Neural crest cell (in vitro differentiated cells): Measurements from ENCODE around the gene DTNB. TPM values are rescaled to one million over a fixed set of nuclear protein-coding genes. Genes with fewer than 3 reads are reported as not detected.
A peak's percentile ranks its signal among the peaks of the same experiment; 100 is the strongest.
"Not testable (repeated sequence)": the region's sequence is repeated elsewhere in the genome, so short reads cannot be mapped to it uniquely, and the experiment has no call there.

Source experiments
- DNase-seq: peaks from one replicate; pipeline ENCODE4 v3.0.0; 2021; ENCODE audit warnings: low read depth, mixed read lengths, low spot score
- H3K27ac Mint-ChIP-seq: one replicate; pipeline ENCODE4 v1.8.0; 2021; ENCODE audit warnings: mild to moderate bottlenecking, mixed read lengths; ENCODE audit not compliant: unreplicated experiment
- H3K27me3 Mint-ChIP-seq: 2 replicates; pipeline ENCODE4 v1.8.0; 2021; ENCODE audit warnings: low read depth, mild to moderate bottlenecking, mixed read lengths
- H3K36me3 Mint-ChIP-seq: 2 replicates; pipeline ENCODE4 v1.8.0; 2021; ENCODE audit warnings: low read depth, mild to moderate bottlenecking, mixed read lengths
- H3K4me1 Mint-ChIP-seq: 2 replicates; pipeline ENCODE4 v1.8.0; 2021; ENCODE audit warnings: mixed read lengths
- H3K4me3 Mint-ChIP-seq: one replicate; pipeline ENCODE4 v1.8.0; 2021; ENCODE audit warnings: mild to moderate bottlenecking, mixed read lengths
- H3K9me3 Mint-ChIP-seq: 2 replicates; pipeline ENCODE4 v1.8.0; 2021; ENCODE audit warnings: mixed read lengths
- total RNA-seq: library from RNA; stranded (reverse); gene quantifications from 2 replicates; pipeline ENCODE4 v1.2.1, GENCODE V29; 2021
- TF ChIP-seq, protein P1 (sequence below): fragments of 200-600 bp; sonication (generic); conservative IDR thresholded peaks from 2 replicates; pipeline ENCODE4 v1.5.0; 2021; ENCODE audit warnings: antibody characterized with exemption, mild to moderate bottlenecking

The DTNB gene
- total RNA-seq, 1 donor from 2014 or later = 29.5 TPM

GRCh38 chr2:25557179-25558036 is 116.0 kb downstream of the DTNB start:
- H3K4me1 Mint-ChIP-seq = peaks cover 35% of the 10 kb centered on the region
- peaks cover 6% of the 10 kb centered on the region for H3K36me3 Mint-ChIP-seq
- TF ChIP-seq, protein P1, sequence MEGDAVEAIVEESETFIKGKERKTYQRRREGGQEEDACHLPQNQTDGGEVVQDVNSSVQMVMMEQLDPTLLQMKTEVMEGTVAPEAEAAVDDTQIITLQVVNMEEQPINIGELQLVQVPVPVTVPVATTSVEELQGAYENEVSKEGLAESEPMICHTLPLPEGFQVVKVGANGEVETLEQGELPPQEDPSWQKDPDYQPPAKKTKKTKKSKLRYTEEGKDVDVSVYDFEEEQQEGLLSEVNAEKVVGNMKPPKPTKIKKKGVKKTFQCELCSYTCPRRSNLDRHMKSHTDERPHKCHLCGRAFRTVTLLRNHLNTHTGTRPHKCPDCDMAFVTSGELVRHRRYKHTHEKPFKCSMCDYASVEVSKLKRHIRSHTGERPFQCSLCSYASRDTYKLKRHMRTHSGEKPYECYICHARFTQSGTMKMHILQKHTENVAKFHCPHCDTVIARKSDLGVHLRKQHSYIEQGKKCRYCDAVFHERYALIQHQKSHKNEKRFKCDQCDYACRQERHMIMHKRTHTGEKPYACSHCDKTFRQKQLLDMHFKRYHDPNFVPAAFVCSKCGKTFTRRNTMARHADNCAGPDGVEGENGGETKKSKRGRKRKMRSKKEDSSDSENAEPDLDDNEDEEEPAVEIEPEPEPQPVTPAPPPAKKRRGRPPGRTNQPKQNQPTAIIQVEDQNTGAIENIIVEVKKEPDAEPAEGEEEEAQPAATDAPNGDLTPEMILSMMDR = no peak
- peak overlapping the region; percentile 73 for H3K27ac Mint-ChIP-seq
- DNase-seq = no peak
- no peak overlapping the region for H3K4me3 Mint-ChIP-seq
- peaks cover 7% of the 10 kb centered on the region for H3K9me3 Mint-ChIP-seq
- H3K27me3 Mint-ChIP-seq = no peaks in the 10 kb centered on the region

DNA sequence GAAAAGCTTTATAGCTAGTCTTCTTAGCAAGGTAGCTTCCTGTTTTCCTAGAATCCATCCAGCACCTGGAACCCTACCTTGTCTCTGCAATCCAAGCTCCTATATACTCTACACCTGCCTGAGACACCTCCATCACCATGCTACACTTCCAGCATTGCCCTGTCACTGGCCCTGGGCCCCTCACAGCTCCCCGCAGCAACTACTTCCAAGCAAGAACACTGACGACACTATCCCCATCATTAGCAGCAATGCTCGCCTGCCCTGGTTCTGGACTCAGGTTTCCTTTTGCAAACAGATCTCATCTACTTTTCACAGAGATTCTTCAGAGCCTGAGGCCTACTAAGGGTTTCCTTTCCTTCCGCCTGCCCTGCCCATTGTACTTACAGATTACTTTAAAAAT is 121.1 kb downstream of the DTNB start:
- H3K4me3 Mint-ChIP-seq = no peak overlapping the region
- H3K9me3 Mint-ChIP-seq = peaks cover 3% of the 10 kb centered on the region
- H3K27ac Mint-ChIP-seq = peak overlapping the region; percentile 53
- H3K27me3 Mint-ChIP-seq = no peaks in the 10 kb centered on the region
- TF ChIP-seq, protein P1 = no peak
- peaks cover 16% of the 10 kb centered on the region for H3K4me1 Mint-ChIP-seq
- H3K36me3 Mint-ChIP-seq = no peaks in the 10 kb centered on the region
- no peak for DNase-seq

DNA sequence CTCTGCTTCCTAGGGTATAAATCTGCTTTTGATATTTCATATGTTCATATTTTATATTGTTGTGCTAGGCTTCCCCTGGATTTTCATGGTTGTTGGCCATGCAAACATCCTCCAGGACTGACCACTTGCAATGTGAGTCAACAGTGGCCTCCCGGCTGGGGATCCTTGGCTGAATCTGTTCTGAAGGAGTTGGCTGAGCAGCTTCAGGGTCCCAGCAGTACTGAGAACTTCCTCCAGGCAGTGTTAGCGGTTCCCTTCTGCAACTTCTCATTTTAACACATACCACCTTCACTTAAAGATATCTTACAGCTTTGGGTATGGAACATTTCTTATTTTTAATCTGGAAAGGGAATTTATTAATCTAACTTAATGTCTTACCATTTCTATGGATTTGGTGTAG is 122.1 kb downstream of the DTNB start:
- H3K27ac Mint-ChIP-seq = no peak overlapping the region
- peaks cover 6% of the 10 kb centered on the region for H3K4me1 Mint-ChIP-seq
- no peaks in the 10 kb centered on the region for H3K27me3 Mint-ChIP-seq
- H3K9me3 Mint-ChIP-seq = peaks cover 3% of the 10 kb centered on the region
- no peaks in the 10 kb centered on the region for H3K36me3 Mint-ChIP-seq
- H3K4me3 Mint-ChIP-seq = no peak overlapping the region
- TF ChIP-seq, protein P1 = no peak
- DNase-seq = no peak

DNA sequence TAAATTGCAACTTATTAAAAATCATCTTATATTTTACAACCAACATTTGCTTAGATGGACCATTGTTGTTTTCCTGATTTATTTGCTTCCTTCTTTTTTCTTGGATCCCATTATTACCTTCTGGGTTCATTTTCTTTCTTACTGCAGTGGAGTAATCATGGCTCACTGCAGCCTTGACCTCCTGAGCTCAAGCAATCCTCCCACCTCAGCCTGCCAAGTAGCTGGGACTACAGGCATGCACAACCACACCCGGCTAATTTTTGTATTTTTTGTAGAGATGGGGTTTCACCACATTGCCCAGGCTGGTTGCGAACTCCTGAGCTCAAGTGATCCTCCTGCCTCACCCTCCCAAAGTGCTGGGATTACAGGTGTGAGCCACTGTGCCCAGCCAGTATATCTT is 123.8 kb downstream of the DTNB start:
- not testable (repeated sequence) for H3K4me1 Mint-ChIP-seq, H3K27ac Mint-ChIP-seq, H3K9me3 Mint-ChIP-seq, H3K36me3 Mint-ChIP-seq, H3K4me3 Mint-ChIP-seq, DNase-seq, H3K27me3 Mint-ChIP-seq

- TF ChIP-seq, protein P1 = no peak
- H3K27me3 Mint-ChIP-seq = no peaks in the 10 kb centered on the region
- H3K36me3 Mint-ChIP-seq = no peaks in the 10 kb centered on the region
- peaks cover 6% of the 10 kb centered on the region for H3K4me1 Mint-ChIP-seq
- H3K27ac Mint-ChIP-seq = no peak overlapping the region
- no peak overlapping the region for H3K4me3 Mint-ChIP-seq
- no peak for DNase-seq
- peaks cover 3% of the 10 kb centered on the region for H3K9me3 Mint-ChIP-seq
These were observed 124.8 kb downstream of the DTNB start for GRCh38 chr2:25548601-25549000.

GRCh38 chr2:25546852-25547251 is 126.5 kb downstream of the DTNB start:
- Mint-ChIP-seq H3K27ac (no peak overlapping the region), H3K4me3 (no peak overlapping the region), H3K4me1 (no peaks in the 10 kb centered on the region), H3K36me3 (no peaks in the 10 kb centered on the region), H3K27me3 (no peaks in the 10 kb centered on the region), H3K9me3 (peaks cover 3% of the 10 kb centered on the region)
- TF ChIP-seq, protein P1 = no peak
- no peak for DNase-seq
